Measurements from ENCODE around the gene IDH3G.

IDH3G gene

DNA sequence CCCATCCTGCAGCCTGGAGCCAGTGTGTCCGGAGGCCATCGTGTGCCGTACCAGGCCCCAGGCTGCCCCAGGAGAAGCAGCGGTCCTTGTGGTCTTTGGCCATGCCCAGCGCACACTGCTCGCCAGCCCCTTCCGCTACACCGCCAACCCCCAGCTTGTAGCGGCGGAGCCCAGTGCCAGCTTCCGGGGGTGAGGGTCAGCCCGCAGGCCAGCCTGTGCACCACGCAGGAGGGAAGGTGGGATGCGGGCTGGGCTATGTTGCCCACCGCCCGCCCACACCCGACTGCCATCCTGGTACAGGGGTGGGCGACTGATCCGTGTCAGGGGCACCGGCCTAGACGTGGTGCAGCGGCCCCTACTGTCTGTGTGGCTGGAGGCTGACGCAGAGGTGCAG is 21.0 kb downstream of the IDH3G start:
- no peak for DNase-seq

DNA sequence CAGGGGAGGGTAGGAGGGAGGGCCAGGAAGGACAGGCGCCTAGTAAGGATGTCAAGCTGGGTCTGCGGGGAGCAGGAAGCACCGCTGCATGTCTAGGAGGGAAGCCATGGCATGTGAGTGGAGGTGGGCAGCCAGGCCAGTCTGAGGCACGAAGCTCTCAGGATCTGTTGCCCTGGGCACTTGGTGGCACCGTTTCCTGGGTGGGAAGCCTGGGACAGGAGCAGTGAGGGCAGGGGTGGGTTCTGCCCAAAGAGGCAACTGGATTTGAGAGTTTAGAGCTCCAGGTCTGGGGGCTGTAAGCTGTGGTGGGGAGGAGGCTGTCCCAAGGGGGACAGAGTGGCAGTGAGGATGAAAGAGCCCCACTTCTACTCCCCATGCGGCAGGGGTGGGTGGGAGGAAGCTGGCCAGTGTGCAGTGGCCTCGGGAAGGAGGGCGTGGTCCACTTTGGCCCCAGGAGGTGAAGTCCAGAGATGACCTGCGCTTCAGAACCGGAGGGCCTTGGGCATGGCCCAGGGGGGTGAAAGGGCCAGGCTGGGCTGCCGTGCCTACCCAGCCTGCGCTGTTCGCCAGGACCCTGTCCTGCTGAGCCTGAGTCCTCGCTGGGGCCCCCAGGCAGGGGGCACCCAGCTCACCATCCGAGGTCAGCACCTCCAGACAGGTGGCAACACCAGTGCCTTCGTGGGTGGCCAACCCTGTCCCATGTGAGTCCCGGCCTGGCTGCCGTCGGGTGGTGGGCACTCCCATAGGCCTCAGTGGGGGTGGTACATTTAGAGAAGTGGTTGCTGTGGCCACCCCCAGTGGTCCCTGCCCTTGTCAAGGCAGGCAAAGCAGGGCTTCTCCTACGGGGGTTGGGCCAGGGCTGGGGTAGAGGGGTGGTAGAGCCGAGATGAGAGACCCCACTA is 21.6 kb downstream of the IDH3G start:
- DNase-seq, result no peak

DNA sequence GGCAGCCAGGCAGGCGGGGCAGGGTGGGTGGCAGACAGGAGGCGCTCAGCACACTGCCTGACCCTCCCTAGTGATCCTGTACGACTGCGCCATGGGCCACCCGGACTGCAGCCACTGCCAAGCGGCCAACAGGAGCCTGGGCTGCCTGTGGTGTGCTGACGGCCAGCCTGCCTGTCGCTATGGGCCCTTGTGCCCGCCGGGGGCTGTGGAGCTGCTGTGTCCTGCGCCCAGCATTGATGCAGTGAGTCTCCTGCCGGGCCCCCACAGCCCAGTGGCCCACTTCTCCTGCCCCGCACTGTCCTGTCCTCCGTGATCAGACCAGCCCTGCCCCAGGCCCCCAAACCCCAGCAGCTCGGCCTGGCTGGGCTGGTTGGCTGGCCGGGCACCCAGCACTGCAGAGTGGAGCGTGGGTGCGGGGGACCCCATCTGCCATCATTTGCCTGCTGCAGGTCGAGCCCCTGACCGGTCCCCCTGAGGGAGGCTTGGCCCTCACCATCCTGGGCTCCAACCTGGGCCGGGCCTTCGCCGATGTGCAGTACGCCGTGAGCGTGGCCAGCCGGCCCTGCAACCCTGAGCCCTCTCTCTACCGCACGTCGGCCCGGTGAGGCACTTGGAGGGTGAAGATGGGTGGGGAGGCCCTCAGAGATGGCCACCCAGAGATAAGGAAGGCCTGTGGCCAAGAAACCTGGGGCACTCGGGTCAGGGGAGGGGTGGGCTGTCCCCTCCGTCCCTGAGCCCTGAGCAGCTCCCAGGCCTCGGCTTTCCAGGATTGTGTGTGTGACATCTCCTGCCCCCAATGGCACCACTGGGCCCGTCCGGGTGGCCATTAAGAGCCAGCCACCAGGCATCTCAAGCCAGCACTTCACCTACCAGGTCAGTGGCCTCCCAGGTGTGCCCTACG is 22.5 kb downstream of the IDH3G start:
- DNase-seq, result no peak

DNA sequence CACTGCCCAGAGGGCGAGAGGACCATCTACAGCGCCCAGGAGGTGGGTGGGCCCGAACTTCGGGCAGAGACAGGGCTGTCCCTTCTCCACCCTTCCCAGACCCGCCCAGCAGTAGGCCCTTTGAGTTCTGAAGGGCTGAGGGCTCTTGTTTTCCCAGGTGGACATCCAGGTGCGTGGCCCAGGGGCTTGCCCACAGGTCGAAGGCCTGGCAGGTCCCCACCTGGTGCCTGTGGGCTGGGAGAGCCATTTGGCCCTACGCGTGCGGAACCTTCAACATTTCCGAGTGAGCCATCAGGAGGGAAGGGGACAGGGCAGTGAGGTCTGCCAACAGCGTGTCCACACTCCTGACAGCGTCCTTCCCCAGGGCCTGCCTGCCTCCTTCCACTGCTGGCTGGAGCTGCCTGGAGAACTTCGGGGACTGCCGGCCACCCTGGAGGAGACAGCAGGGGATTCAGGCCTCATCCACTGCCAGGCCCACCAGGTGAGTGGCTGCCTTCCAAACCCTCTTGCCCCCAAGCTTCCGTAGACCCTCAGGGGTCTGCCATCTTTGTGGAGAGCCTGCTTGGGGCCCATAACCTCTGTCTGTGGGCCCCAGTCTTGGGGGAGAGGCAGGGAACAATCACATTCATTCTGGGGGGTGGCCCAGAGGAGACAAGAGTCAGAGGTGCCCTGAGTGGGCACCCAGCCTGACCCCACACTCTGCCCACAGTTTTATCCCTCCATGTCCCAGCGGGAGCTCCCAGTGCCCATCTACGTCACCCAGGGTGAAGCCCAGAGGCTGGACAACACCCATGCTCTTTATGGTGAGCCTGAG is 23.4 kb downstream of the IDH3G start:
- DNase-seq, result no peak

DNA sequence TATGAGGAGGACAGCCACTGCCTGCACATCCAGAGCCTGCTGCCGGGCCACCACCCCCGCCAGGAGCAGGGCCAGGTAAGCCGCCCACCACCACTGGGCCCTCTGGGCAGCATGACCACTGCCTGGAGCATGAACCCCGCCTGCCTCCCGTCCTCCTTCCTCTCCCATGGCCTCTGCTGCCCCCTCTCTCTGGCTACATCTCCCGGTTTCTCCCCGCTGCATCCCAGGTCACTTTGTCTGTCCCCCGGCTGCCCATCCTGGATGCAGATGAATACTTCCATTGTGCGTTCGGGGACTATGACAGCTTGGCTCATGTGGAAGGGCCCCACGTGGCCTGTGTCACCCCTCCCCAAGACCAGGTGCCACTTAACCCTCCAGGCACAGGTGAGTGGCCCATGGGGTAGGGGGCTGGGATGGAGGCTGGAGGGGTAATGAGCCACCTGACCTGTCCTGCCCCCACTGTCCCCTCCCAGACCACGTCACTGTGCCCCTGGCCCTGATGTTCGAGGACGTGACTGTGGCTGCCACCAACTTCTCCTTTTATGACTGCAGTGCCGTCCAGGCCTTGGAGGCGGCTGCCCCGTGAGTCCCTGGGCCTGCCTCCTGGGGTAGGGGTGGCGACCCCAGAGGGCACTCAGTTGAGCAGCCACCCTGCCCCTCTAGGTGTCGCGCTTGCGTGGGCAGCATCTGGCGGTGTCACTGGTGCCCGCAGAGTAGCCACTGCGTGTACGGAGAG is 24.1 kb downstream of the IDH3G start:
- no peak for DNase-seq

DNA sequence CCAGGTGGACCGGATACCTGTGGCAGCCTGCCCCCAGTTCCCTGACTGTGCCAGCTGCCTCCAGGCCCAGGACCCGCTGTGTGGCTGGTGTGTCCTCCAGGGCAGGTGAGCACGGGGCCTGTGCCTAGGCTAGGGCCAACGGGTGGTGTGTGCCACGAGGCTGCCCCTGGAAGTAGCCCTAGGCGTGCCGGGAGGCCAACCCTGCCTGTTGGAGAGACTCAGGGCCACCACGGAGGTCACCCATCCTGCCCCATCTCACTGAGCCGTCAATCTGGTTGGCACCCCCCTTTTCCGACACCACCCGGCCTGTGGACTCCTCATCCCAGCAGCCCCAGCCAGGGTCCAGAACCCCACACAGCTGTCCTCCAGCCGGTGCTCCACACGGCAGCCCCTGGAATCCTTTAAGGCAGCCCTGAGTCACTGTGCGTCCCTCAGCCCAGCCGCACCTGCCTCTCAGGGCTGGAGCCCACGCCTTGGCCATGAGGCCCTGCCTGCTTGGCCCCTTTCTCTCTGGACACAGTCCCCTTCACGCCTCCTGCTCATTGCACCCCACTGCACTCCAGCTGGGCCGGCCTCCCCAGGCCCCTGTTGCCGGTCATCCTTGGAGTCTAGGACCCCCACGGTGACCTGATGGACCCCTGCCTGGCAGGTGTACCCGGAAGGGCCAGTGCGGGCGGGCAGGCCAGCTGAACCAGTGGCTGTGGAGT is 24.9 kb downstream of the IDH3G start:
- no peak for DNase-seq

DNA sequence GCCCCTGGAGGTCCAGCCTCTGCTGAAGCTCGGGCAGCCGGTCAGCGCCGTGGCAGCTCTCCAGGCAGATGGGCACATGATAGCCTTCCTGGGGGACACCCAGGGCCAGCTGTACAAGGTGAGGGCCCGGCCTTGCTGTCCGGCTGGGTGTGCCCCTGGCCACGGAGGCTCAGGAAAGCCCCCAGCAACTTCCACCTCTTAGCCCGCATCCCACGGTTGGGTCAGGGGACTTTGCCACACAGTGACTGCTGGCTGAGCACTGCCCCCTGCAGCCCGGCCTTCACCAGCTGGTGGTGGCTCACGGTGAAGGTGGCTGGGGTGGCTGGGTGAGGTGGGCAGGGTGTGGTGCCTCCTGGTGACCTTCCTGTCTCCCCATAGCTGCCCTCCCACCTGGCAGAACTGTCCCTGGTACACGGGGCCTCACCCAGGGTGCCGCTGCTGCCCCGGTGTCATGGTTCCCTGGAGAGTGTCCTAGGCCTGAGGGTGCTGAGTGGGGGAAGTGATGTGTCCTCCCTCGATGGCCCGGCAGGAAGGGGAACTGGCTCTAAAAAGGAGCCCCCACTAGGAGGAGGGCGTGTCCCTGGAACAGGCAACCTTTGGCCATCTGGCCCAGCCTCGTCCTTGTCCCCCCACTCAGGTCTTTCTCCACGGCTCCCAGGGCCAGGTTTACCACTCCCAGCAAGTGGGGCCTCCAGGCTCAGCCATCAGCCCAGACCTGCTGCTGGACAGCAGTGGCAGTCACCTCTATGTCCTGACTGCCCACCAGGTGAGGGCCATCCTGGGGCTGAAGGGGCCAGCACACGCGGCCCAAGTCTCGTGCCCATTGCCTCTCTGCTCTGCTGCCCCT is 25.6 kb downstream of the IDH3G start:
- DNase-seq, result no peak

DNA sequence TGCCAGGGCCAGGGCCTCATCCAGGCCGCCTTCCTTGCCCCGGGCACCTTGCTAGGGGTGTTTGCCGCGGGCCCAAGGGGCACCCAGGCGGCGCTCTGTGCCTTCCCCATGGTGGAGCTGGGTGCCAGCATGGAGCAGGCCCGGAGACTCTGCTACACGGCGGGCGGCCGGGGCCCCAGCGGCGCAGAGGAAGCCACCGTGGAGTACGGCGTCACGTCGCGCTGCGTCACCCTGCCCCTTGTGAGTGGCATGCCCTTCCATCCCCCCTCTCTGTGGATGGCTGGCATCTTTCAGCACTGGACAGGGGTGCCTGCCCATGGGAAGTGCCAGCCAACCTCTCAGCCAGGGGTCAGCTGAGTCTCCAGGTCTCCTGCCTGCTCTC is 26.5 kb downstream of the IDH3G start:
- DNase-seq, result no peak

DNA sequence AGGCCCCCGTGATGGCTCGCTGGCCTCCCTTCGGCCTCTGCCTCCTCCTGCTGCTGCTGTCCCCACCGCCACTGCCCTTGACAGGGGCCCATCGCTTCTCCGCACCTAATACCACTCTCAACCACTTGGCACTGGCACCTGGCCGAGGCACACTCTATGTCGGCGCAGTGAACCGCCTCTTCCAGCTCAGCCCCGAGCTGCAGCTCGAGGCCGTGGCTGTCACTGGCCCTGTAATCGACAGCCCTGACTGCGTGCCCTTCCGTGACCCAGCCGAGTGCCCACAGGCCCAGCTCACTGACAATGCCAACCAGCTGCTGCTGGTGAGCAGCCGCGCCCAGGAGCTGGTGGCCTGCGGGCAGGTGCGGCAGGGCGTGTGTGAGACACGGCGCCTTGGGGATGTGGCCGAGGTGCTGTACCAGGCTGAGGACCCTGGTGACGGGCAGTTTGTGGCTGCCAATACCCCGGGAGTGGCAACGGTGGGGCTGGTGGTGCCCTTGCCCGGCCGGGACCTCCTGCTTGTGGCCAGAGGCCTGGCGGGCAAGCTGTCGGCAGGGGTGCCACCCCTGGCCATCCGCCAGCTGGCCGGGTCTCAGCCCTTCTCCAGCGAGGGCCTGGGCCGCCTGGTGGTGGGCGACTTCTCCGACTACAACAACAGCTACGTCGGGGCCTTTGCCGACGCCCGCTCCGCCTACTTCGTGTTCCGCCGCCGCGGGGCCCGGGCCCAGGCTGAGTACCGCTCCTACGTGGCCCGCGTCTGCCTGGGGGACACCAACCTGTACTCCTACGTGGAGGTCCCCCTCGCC is 27.1 kb downstream of the IDH3G start:
- no peak for DNase-seq

DNA sequence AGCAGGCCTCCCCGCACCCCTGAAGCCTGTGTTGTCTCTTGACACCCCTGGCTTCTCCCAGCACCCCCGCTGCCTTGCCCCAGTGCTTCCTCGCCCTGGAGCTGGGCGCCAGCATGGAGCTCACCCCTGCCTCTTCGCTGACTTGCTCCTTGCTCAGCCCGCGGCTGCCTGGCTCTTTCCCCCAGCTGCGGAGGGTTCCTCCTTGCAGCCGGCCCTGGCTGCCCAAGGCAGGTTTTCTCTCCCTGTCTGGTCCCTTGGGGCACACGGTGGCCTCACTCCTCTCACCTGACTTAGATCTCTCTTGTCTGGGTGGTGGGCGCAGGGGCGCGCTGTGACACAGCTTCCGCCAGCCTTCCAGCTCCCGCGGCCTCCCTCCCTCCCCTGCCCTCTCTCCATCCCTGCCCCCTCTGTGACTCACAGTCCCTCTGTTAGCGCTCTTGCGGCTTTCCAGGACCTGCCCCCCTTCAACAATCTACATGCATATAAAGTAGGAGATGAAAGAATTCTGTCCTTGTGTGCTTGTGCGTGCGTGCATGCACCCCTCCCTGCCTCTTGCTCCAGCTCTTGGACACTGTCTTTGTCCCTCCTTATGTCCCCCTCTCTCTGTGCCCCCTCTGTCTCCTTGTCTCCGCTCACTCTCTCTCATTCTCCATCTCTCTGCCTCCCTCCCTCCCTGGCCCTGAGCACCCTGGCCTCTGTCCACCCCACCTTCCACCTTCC is 27.9 kb downstream of the IDH3G start:
- DNase-seq, result peak; percentile 75

DNA sequence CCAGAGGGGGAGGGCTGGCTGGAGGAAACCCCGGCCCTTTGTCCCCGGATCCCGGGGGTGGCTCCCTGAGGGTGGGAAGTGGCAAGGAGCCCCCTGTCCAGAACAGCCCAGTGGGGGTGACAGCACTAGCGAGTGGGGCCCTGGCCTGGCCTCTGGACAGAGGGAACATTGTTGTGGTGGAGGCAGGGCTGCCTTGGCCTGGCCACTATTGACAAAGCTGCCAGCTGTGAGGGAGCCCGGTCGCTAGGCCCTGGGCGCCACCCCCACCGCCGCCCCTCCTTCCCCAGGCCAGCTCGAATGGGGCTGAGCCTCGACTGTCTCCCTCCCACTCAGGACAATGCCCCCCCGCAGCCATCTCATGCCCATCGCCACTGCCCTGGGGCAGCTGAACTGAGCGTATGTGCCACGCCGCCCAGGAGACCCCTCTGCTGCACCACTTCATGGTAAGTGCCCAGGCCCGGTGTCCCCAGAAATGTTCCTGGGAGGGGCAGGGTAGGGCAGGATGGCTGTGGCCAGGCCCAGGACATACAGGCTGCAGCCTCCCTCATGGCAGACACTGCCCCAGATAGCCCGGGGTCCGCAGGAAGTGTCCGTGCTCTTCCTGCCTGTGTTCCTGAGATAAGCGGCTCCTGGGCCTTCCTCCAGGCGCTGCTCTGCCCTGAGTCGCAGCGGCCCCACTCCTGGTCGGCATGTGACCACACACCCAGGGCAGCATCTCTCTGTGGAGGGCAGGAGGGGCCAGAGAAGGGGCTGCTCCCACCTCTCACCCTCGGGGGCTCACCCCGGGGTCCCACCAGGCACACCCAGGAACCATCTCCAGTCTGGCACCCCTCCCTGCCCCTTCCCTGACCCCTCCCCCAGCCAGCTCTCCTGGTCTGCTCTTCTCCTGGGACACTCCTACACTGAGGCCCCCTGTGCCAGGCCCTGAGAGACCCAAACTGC is 28.8 kb downstream of the IDH3G start:
- DNase-seq, result no peak

DNA sequence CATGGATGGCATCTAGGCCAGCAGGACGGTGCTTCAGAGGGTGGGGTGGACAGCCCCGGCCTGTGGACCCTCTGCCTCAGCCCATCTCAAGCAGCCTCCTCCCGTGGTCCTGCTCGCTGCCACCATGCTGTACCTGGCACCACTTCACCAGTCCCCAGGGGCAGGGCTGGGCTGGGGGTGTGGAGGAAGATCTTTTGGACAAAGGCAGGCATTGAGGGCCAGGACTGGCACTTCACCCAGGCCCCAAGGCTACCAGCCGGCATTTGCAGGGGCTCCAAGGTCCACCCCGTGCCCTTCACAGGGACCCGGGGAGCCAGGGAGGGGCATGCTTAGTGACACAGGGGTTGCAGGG is 29.4 kb downstream of the IDH3G start:
- no peak for DNase-seq

DNA sequence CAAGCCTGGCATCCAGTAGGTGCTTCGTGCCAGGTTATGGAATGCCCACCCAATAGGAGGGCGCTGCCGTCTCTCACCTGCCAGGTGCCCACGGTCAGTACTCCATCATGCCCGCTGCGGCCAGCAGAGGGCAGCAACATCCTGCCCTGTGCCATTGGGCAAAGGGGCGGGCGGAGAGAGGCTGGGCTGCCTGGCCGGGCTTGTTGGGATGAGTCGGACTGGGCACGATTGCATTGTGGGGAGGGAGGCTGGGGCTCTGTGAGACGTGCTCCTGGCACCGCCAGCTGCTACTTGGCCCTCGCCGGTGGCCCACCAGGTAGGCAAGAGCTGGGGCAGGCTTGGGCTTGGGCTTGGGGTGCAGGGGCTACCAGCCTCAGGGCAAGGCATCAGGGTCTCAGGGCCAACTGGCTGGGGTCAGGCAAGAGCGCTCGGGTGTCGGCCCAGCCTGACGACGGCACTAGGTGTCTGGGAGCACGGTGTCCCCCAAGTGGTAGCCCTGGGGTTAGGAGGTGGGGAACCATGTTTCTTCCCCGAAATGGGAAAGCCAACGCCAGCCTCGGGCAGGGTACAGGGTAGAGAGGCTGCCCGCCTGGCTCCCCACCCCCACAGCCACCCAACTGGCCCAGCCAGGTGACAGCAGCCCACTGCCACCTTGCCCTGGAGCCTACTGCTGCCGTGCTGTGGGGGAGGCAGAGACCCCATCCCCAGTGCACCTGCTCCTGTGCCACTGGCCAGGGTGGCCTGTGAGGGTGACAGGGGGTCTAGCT is 30.0 kb downstream of the IDH3G start, which contains the start of gene PLXNB3:
PLXNB3 (plus strand) TSS at position 261 of the 767 bp plus-strand sequence. CDS start 1,287 bp downstream, outside the sequence.
- peak; percentile 76 for DNase-seq

DNA sequence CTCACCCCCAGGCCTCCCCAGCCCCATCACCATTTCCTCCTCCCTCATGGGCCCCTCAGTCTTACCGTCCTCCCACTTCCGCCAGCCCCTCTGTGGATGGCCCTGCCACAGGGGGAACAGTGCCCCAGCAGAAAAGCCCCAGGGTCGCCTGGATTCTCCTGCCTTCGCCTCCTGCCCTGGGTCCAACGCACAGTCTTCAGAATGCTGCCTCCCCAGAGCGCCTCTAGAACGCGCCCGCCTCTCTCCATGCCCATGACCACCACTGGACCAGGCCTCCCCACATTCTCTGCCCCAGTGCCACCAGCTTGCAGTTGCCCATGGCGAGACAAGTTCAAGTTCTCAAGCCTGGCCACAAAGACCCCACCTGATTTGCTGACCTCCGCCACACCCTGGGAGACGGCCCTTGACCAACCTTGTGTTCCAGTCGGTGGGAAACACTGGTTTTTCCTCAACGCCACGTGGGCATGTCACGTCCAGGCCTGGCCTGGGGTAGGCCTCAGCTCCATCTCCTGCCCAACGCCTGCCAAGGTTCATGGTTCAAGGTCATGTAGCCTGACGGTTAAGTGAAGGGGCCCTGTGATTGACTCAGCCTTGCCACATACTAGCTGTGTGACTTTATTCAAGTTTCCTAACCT is 30.8 kb downstream of the IDH3G start:
- DNase-seq, result no peak

DNA sequence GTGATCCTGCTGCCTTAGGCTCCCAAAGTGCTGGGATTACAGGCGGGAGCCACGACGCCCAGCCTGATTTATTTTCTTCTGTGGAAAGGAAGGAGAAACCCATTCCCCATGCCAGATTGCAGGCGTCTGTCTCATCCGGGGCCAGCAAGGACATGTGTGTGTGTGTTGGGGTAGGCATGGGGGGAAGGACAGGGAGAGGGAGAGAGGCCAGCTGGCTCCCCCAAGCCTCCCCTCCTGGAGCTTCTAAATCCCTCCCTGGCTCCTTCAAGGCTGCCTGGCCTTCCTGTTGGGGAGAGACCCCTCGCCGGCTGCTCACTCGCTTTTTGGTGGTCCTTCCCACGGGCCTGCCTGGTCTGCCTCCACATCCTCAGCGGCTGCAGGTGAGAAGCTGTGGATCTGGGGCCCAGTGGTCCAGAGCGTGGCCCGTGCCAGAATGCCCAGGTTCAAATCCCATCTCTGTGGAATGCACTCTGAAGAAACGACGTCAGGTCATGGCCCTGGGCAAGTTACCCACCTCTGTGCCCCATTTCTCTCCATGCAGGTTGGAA is 31.5 kb downstream of the IDH3G start:
- no peak for DNase-seq

DNA sequence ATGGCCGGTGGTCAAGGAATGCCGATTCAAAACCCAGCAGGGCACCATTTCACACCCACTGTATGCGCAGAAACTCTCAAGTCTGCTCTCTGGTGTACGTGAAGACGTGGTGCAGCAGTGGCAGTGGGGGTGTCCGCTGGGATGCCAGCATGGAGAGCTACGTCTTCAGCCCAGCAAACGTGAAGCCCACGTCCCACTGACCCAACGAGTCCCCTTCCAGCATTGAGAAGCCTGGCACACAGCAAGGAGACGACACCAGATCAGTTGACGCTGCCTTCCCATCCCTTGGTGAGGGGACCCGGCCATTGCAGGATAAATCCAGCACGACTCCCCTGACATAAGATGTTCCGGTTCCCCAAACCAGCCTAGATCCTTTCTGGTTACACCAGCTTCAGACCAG is 32.3 kb downstream of the IDH3G start:
- no peak for DNase-seq
